ENCODE results near the gene LPP. TPM values are rescaled to one million over a fixed set of nuclear protein-coding genes. Genes with fewer than 3 reads are reported as not detected.
"Not testable (repeated sequence)": the region's sequence is repeated elsewhere in the genome, so short reads cannot be mapped to it uniquely, and the experiment has no call there.

LPP gene
- total RNA-seq, 1 donor: 92.1 TPM

GRCh38 chr3:188442430-188442829, 288.5 kb downstream of the LPP start:
- no peak overlapping the region for H3K4me3 ChIP-seq (ENCODE audit: low read depth, low read length)
- no peak for TF ChIP-seq CTCF (IDR thresholded peaks at IDR 0.05; ENCODE audit: insufficient read depth, low read length)
- no peak for DNase-seq (ENCODE audit: low read depth)

- not testable (repeated sequence) for DNase-seq (ENCODE audit: low read depth)
Measured at GRCh38 chr3:188445175-188445574, 291.2 kb downstream of the LPP start.

GRCh38 chr3:188446014-188446413, 292.1 kb downstream of the LPP start:
- no peak for DNase-seq (ENCODE audit: low read depth)
- H3K4me3 ChIP-seq (ENCODE audit: low read depth, low read length): no peak overlapping the region
- no peak for TF ChIP-seq CTCF (IDR thresholded peaks at IDR 0.05; ENCODE audit: insufficient read depth, low read length)

More at GRCh38 chr3:188445175-188445574, 291.2 kb downstream of the LPP start:
- H3K4me3 ChIP-seq (ENCODE audit: low read depth, low read length): not testable (repeated sequence)

GRCh38 chr3:188446766-188447165, 292.8 kb downstream of the LPP start:
- no peak for TF ChIP-seq CTCF (IDR thresholded peaks at IDR 0.05; ENCODE audit: insufficient read depth, low read length)
- DNase-seq (ENCODE audit: low read depth): no peak
- H3K4me3 ChIP-seq (ENCODE audit: low read depth, low read length): no peak overlapping the region

GRCh38 chr3:188448813-188449212, 294.9 kb downstream of the LPP start:
- TF ChIP-seq CTCF (IDR thresholded peaks at IDR 0.05; ENCODE audit: insufficient read depth, low read length): no peak
- no peak overlapping the region for H3K4me3 ChIP-seq (ENCODE audit: low read depth, low read length)
- DNase-seq (ENCODE audit: low read depth): no peak

GRCh38 chr3:188449421-188449820, 295.5 kb downstream of the LPP start:
- TF ChIP-seq CTCF (IDR thresholded peaks at IDR 0.05; ENCODE audit: insufficient read depth, low read length): no peak
- no peak overlapping the region for H3K4me3 ChIP-seq (ENCODE audit: low read depth, low read length)
- DNase-seq (ENCODE audit: low read depth): no peak

GRCh38 chr3:188452158-188452772, 298.3 kb downstream of the LPP start:
- no peak overlapping the region for H3K4me3 ChIP-seq (ENCODE audit: low read depth, low read length)
- TF ChIP-seq CTCF (IDR thresholded peaks at IDR 0.05; ENCODE audit: insufficient read depth, low read length): no peak
- no peak for DNase-seq (ENCODE audit: low read depth)

Measured in fibroblast of the aortic adventitia (primary cell).